ENCODE measurements around the gene ISG20L2.

GRCh38 chr1:156738916-156739315 lies 10.3 kb upstream of the ISG20L2 start:
- TF ChIP-seq, protein P1, sequence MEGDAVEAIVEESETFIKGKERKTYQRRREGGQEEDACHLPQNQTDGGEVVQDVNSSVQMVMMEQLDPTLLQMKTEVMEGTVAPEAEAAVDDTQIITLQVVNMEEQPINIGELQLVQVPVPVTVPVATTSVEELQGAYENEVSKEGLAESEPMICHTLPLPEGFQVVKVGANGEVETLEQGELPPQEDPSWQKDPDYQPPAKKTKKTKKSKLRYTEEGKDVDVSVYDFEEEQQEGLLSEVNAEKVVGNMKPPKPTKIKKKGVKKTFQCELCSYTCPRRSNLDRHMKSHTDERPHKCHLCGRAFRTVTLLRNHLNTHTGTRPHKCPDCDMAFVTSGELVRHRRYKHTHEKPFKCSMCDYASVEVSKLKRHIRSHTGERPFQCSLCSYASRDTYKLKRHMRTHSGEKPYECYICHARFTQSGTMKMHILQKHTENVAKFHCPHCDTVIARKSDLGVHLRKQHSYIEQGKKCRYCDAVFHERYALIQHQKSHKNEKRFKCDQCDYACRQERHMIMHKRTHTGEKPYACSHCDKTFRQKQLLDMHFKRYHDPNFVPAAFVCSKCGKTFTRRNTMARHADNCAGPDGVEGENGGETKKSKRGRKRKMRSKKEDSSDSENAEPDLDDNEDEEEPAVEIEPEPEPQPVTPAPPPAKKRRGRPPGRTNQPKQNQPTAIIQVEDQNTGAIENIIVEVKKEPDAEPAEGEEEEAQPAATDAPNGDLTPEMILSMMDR (IDR thresholded peaks at IDR 0.05; ENCODE audit: low read depth, low read length, poor library complexity, severe bottlenecking) = no peak
- TF ChIP-seq EZH2phosphoT487 (IDR thresholded peaks at IDR 0.05; ENCODE audit: borderline replicate concordance, low read length) = no peak
